HG03135 (cell line): Measurements from ENCODE around the gene NPM3.
A peak's percentile ranks its signal among the peaks of the same experiment; 100 is the strongest.

Source experiments
- ATAC-seq: cut with Tn5 transposase; IDR thresholded peaks from one replicate; pipeline ENCODE4 v1.9.1; 2021; ENCODE audit warnings: mild to moderate bottlenecking, moderate library complexity; ENCODE audit not compliant: unreplicated experiment

The NPM3 gene, protein sequence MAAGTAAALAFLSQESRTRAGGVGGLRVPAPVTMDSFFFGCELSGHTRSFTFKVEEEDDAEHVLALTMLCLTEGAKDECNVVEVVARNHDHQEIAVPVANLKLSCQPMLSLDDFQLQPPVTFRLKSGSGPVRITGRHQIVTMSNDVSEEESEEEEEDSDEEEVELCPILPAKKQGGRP

DNA sequence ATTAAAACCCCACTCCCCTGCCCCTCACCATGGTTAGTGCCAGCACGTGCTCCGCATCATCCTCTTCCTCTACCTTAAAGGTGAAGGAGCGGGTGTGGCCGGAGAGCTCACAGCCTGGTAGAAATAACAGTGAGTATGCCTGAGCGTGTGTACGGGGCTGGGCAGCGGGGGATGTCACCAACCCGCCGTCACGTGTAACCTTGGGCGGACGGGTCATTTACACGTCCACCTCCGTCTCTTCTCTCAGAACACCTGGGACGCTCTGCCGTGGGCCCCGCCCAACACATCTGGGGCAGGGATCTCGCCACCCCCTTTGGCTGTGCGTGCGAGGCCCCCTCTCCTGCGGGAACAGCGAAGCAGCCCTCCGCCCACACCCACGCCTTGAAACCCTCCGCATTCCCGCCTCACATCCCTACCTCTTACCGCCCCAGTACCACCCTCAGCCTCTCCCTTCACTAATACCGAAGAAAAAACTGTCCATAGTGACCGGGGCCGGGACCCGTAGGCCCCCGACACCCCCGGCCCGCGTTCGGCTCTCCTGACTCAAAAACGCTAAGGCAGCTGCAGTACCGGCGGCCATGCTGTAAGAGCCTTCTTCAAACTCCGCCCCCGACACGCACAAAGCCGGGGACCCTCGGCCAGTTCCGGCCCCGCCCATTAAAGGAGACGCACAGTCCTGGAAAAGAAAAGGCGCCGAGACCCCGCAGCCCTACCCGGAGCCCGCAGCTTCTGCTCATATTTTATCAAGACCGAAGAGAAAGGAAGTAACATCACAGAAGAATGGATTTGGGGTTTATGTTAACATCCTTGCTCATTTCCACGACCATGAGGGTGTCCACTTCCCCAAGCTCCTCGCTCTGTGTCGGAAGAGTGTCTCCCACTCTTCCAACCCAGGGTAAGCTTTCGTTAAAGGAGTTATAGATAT is at the start of gene NPM3:
NPM3 (minus strand) TSS at position 636 of the 925 bp plus-strand sequence; CDS start at position 580, 56 bp downstream.
- peak; percentile 69 for ATAC-seq

DNA sequence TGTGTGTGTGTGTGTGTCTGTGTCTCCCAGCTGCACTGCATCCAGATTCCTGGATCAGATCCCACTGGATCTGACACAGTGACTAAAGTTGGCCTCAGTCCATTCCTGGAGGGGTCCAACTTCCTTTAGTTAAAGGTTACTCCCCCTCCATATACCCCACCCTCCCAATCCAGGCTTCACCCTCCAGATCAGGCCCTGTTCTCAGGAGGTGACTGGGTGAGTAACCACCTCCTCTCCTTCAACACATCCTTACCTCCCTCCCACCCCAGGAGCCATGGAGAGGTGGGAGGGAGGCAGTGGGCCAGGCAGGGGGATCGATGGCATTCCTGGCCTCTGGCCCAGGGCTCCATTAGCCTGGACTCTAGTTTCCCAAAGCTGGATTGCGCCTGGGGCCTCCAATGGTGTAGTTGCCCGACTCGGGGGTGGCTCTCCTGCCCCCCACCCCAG is 49.1 kb upstream of the NPM3 start:
- ATAC-seq = no peak

DNA sequence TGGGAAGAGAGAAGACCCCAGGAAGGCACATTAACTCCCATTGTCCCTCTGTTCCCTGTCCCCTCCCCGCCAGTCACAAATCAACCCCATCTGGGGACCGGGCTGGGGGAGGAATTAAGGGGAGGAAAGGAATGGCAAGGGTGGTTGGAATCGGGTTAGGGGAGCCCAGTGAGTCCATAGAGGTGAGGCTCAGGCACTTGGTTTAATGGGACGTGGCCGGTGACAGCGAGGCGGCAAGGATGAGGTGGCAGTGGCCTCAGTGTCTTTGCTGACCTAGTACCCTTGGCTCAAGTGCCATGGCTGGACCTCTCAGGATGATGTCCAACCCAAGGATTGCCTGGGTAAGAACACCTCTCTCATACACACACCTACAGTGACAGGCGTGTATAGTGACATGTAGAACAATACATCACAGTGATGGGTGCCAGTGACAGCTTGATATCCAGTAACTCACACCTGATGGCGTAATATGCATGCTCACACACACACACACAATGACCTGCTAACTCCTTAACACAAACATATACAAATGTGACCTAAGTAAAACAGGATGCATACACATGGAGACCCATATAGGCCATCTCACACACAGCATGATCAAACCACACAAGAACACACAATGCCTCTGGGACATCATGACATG is 48.0 kb upstream of the NPM3 start:
- no peak for ATAC-seq

DNA sequence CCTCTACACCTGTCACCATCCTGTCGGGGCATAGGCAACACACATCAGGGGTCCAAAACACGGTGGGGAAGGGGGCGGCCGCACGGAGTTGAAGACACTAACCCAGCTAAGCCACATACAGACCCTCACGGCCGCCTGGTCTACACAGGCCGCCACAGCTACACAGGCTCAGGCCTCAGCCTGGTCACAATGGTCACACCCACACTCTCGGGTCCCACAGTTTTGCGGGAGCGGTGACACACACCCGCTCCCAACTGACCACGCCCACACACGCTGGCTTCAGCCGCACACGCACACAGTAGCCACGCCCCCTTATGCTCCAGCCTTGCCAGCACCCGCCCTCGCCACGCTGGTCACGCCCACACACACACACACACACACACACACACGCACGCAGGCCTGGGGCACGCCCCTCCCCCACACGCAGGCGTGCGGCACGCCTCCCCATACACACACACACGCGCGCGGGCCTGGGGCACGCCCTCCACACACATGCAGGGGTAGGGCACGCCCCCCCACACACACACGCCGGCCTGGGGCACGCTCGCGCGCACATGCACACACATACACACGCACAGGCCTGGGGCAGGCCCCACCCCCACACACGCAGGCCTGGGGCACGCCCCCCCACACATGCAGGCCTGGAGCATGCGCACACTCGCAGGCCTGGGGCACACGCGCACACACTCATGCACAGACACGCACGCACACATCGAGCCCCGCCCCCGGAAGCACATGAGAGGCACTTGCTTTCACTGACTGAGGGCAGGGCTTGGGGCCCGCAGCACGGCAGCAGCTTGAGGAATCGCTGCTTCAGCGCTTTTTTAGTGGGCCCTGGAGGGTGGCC is 47.3 kb upstream of the NPM3 start:
- peak; percentile 53 for ATAC-seq

DNA sequence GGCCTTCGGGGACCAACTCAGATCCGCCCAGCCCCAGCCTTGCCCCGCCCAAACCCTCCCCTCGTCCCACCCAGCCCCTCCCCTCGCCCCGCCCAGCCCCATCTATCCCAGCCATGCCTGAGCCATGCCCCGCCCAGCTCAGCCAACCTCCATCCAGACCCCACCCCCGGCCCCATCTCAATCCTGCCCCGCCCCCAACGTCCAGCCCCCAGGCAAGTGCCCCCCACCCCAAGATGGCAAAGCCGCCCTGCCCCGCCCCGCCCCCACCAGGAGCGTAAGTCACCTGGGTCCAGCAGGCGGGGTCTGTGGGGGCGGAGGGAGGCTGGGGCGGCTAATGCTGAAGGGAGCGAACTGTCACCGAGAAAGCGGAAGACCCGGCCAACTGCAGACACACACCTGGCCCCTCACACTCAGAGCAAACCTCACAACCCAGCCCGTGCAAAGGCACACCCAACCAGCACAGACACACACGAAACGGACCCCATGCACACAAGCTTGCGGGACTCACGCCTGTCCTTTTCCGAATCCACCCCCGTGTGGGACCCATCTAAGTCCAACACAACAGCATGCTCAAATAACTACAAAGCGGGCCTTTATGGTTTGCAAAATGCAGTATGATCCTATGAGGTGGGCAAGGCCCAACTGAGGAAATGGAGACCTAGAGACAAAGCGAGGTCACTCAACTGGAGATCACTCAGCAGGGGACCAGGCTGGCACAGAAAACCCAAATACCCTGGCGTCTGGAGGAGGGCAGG is 46.5 kb upstream of the NPM3 start:
- ATAC-seq = peak; percentile 26

DNA sequence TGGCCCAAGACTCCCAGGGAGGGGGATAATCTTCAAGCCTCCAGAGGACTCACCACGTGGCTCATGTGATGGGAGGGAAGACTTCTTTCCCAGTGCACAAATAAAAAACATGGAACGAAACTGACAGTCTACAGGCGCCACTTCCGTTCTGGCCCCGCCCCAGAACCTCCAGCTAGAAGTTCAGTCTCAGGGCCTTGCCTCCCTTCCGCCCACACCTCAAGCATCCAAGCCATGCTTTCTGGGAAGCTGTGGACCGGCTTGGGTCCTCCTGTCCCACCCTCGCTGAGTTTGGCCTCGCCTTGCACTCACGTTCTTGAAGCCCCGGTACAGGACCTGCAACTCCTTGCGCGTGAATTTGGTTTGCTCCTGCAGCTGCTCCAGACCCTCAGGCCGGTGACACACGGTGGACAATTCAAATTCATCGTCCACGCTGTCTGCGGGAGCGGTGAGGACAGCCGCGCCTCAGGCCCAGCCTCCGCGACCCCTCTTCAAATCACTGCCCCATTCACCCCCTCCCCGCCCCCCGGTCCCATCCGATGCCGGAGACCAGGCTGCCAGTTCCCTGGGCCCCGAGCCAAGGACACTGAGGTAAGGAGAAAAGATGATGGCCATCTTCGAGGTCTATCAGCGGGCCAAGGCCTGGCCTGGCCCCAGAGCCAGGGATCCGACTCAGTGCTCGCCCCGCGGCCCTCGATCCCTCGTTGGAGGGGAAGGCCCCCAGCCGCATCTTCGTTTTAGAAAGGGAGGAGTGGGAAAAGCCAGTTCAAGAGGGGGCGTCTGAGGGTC is 45.7 kb upstream of the NPM3 start:
- ATAC-seq = no peak

DNA sequence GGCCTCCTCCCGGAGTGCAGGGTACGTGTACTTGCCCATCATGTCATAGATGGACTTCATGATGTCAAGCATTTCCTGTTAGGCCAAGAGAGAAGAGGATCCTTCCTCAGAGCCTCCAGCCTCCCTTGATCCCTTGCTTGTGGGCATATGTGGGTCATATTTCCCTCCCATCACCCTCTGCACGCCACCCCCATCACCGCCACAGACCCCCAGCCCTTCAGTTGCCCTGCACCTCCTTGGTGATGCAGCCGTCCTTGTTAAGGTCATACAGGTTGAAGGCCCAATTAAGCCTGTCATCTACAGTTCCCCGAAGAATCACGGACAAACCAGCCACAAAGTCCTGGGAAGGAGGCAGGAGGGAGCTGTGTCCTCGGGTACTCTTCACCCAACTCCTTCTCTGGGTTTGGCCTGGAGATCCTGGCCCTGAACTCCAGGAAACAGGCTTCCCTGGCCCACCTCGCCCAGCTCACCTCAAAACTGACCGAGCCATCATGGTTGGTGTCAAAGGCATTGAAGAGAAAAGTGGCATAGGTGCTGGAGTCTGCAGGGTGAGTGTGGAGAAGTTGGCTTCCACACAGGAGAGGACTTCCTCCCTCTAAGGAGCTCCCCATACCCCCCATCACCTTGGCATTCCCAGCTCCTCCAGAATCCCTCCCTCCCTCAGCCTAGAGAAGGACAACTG is 44.8 kb upstream of the NPM3 start:
- ATAC-seq = no peak

DNA sequence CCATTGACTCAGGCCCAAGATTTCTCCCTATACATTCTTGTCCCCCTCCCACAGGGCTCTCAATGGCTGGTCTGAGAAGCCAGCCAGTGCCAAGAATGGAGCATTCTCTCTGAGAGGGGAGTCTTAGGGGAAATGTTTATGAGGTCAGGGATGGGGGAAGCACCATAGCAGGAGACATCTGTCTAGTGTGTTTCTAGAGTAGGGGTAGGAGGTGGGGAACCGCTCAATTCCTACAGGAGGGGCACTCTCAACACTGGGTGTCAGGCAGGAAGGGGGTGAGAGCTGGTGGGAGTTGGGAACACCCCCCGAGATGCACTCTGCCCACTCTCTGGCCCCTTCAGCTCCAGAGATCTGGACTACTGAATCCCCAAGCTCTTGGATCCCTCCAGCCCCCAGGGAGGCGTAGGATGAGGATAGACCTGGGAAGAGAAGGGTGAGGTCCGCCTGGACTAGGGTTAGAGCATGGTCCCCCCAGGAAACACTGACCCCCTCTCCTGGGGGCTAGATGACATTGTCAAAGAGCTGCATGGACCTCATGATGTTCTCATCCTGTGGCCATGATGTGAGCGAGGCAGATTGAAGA is 43.7 kb upstream of the NPM3 start:
- no peak for ATAC-seq

DNA sequence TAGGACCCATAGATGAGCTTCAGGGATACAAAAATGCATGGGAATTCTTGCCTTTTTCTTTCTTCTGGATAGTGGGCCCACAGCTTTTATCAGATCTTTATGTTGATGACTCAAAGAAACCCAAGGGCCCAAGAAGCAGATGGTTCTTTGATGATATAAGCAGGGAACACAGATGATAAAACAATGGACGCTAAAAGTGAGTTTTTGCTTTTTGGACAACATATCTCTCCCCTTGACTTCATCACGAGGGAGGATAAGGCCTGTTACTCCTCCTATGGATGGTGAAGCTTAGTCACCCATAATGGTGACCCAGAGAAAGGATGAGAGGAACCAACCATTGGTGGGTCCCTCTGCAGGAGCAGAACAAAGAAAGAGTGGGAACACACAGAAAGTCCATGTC is 41.5 kb upstream of the NPM3 start:
- ATAC-seq = no peak

DNA sequence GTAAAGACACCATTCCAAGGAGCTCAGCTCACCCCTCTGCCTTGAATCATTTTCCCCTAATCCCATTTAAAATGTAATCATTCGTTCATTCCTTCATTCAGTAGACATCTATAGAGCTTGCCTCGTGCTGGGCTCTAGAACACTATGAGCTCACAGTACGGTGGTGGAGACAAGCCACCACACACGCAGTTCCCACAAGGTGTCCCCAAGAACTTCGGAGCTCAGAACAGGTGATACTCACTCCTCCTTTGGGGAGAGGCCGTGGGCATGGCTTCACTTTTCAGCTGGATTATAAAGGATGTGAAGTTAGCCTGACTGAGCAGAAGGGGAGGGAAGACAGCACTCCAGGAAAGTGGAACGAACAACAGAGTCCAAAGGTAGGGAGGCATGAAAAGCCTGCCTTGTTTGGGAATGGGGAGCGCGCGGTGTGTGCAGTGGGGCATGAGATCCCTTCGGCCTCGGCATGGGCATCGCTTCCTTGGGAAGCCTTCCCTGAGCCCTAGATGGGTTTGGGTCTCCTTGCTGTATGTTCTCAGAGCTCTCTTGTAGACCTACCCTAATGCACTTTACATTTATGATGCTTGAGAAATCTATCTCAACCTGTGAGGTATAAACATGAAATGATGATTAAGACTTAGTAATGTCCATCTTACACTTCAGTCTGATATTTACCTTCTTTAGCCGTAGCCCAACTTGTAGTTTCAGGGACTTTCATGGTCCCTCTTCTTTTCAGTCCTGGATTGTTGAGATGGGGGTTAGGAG is 35.8 kb upstream of the NPM3 start:
- ATAC-seq = peak; percentile 11

DNA sequence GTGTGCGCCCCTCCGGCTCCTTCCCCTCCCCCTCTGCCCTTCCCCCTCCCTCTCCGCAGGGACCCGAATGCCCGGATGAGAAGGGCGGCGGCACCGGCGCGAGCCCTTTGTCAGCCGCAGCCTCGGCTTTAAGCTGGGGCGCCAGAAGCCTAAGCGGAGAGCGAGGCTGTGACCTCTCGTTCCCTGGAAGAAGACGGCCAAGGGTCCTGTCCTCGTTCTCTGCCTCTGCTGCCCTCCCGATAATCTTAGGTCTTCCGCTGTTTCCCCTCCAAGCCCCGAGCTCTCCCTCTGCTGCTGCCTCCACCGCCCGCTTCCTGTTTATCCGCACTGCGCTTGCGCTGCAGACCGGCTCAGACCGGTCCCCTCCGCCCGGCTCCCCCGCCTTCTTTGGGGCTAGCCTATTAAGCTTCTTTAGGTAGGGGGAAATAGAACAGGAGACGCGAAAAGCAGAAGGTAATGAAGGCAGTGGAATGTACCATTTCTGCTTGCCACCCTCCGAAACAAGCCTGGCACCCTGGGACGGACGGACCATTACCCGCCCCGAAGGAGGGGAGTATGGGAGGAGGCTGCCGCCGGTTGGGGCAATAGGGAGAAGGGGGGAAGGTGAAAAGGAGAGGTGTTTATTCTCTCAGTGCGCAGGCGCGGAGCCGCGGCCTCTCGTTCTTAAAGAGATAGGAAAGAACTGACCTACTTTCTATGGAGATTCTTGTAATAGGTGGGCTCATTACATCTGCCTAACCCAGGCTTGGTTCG is 35.0 kb upstream of the NPM3 start, which contains the start of gene OGA:
OGA (minus strand) TSS at position 326 of the 753 bp plus-strand sequence. CDS start 422 bp downstream, outside the sequence.
- ATAC-seq = peak; percentile 85

DNA sequence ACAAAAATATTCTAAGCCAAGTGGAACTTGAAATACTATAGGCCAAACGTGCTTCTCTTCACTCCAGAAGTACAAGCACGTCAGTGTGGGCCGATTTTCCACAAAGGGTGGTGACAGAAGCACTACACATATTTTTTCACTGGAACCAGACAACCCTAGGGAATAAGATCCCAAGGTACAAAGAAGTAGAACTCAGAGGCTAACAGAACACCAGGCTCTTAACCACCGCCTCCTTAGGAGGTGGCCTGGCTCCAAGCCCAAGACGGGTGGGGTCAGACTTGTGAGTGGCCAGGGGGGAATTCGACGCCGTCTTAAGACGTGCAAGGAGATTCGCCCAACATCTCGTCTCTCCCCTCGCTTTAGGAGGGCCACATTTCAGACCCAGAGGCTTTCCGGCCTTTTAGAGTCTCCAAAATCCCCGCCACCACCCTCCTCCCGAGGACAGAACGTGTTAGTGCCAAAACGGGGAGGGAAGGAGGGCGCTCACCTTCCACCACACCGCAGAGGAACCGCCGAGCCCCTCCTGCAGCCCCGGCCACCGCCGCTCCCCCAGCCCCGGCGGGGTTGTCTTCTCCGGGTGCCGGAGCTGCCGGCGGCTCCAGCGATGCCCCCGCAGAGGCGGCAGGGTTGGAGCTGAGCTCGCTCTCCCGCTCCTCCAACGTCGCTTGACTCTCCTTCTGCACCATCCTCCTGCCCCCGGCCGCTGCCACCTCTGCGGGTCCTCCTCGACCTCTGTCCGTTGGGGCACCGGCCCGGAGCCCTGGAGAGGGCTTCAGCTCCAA is 34.3 kb upstream of the NPM3 start:
- peak; percentile 6 for ATAC-seq

DNA sequence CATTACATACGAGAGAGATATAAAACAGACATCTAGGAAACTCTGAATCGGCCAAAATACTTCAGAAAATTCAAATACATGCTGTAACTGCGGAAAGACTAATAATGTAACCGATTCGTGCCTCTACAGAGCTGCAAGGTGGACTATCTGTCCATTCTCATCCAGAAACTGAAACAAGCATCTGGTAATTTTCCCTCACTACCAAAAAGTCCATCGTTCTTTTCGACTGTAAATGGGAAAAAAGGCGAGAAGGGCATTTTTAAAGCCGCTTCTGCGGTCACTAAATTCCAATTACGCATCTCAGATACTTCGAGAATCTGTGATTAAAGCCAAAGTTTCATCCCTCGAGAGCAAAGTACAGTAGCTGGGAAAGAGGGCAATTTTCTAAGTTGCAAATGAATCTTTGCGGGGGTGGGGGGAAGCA is 33.7 kb upstream of the NPM3 start:
- no peak for ATAC-seq

DNA sequence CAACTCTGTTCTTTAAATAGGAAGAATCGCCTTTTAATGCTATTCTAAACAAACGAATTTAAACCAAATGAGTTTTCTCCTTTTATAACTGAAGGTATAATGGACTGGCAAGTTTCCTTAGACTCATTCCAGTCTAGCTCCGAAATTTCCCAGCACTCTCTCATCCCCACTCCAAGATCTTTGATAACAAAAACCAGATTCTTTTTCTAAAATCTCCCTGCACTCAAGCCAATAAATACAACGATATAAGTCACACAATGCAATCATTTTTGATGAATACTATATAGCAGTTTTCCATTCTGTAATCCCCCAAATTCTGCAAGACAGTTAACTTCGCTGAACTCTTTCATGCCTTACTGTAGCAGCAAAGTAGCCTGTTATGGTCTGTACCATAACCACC is 33.1 kb upstream of the NPM3 start:
- no peak for ATAC-seq

DNA sequence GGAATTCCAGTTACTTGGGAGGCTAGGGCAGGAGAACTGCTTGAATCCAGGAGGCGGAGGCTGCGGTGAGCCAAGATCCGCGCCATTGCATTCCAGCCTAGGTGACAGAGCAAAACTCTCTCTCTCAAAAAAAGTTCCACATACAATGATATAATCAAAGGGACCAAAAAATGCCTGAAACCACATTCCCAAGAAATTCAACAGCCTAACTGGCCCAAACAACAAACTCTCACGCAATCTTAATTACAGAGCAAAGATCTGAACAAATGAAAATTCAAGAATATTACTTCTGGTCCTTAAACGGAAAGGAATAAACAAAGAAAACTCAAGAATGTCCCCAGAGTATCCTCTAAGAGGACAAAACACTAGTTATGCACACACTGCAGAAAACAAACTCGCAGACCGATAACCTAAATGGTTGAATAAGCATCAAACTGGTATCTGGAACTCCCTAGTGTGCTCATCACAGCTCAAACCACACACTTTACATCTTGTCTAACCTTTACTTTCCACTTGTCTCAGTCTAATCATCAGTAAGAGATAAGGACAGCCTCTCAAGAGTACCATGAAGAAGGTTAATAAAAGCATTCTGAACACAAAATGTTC is 31.3 kb upstream of the NPM3 start:
- no peak for ATAC-seq

DNA sequence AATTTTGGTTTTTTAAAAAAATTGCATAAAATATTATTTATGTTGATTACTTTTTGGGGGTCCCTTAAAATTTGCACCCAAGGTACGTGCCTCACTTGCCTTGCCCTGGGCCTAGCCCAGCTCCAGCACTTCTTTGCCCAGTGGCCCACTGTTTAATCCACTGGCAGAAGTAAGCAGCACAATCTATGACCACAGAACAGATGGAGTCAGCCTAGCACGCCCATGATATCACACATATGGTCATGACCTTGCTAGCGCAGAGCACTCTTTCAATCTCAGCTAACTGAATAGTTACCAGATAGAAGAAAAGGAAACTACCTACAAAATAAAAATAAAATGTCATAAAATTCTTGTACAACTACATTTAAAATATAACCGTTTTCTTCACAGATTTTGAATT is 29.4 kb upstream of the NPM3 start:
- no peak for ATAC-seq
